Measurements from ENCODE around the gene EGFLAM.
"Not testable (repeated sequence)": the region's sequence is repeated elsewhere in the genome, so short reads cannot be mapped to it uniquely, and the experiment has no call there.

Gene EGFLAM

DNA sequence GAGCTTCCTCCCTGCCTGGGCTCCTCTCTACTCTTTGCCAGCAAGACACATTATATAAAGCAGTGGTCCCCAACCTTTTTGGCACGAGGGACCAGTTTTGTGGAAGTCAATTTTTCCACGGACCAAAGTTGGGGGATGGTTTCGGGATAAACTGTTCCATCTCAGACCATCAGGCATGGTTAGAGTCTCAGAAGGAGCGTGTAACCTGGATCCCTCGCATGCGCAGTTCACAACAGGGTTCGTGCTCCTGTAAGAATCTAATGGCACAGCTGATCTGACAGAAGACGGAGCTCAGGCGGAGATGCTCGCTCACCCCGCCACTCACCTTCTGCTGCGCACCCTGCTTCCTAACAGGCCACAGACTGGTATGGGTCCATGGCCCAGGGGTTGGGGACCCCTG lies 155.3 kb downstream of the EGFLAM start:
- no peaks in the 10 kb centered on the region for H3K27me3 ChIP-seq (ENCODE audit: low read length)
- H3K79me2 ChIP-seq (ENCODE audit: insufficient read depth, low read length): no peaks in the 10 kb centered on the region
- no peak overlapping the region for H3K27ac ChIP-seq (ENCODE audit: low read depth, low read length)
- H3K36me3 ChIP-seq (ENCODE audit: low read length): no peaks in the 10 kb centered on the region
- H3F3A ChIP-seq (ENCODE audit: insufficient read depth): no peaks in the 10 kb centered on the region
- H2AFZ ChIP-seq (ENCODE audit: low read depth, low read length, severe bottlenecking): no peak overlapping the region
- H3K9me3 ChIP-seq (ENCODE audit: insufficient read depth, low read length): no peaks in the 10 kb centered on the region
- no peak overlapping the region for H3K4me2 ChIP-seq (ENCODE audit: low read depth, low read length, poor library complexity, severe bottlenecking)
- no peak for TF ChIP-seq EZH2phosphoT487 (conservative IDR thresholded peaks at IDR 0.05; ENCODE audit: low read length)
- TF ChIP-seq, protein P1, sequence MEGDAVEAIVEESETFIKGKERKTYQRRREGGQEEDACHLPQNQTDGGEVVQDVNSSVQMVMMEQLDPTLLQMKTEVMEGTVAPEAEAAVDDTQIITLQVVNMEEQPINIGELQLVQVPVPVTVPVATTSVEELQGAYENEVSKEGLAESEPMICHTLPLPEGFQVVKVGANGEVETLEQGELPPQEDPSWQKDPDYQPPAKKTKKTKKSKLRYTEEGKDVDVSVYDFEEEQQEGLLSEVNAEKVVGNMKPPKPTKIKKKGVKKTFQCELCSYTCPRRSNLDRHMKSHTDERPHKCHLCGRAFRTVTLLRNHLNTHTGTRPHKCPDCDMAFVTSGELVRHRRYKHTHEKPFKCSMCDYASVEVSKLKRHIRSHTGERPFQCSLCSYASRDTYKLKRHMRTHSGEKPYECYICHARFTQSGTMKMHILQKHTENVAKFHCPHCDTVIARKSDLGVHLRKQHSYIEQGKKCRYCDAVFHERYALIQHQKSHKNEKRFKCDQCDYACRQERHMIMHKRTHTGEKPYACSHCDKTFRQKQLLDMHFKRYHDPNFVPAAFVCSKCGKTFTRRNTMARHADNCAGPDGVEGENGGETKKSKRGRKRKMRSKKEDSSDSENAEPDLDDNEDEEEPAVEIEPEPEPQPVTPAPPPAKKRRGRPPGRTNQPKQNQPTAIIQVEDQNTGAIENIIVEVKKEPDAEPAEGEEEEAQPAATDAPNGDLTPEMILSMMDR (IDR thresholded peaks at IDR 0.05; ENCODE audit: insufficient read depth, low read length, poor library complexity, severe bottlenecking): no peak
- no peak overlapping the region for H3K4me3 ChIP-seq (ENCODE audit: insufficient read depth, low read length, poor library complexity, severe bottlenecking)
- no peaks in the 10 kb centered on the region for H4K20me1 ChIP-seq (ENCODE audit: low read depth, low read length)
- no peak overlapping the region for H3K9ac ChIP-seq (ENCODE audit: low read length)
- H3K9me2 ChIP-seq (replicated peaks; ENCODE audit: insufficient read depth, low read length): no peaks in the 10 kb centered on the region

- Histone ChIP-seq H3K36me3 (ENCODE audit: low read length) (no peaks in the 10 kb centered on the region), H3K27ac (ENCODE audit: low read depth, low read length) (no peak overlapping the region), H2AFZ (ENCODE audit: low read depth, low read length, severe bottlenecking) (no peak overlapping the region)
Measured at GRCh38 chr5:38414348-38414747, 156.0 kb downstream of the EGFLAM start.

GRCh38 chr5:38415772-38416171 lies 157.4 kb downstream of the EGFLAM start:
- not testable (repeated sequence) for H3K27ac ChIP-seq (ENCODE audit: low read depth, low read length); H3K79me2 ChIP-seq (ENCODE audit: insufficient read depth, low read length); H3K9me2 ChIP-seq (replicated peaks; ENCODE audit: insufficient read depth, low read length); H3F3A ChIP-seq (ENCODE audit: insufficient read depth); H3K9ac ChIP-seq (ENCODE audit: low read length); H2AFZ ChIP-seq (ENCODE audit: low read depth, low read length, severe bottlenecking); H3K4me3 ChIP-seq (ENCODE audit: insufficient read depth, low read length, poor library complexity, severe bottlenecking); H3K36me3 ChIP-seq (ENCODE audit: low read length); H4K20me1 ChIP-seq (ENCODE audit: low read depth, low read length); H3K9me3 ChIP-seq (ENCODE audit: insufficient read depth, low read length); H3K27me3 ChIP-seq (ENCODE audit: low read length); H3K4me2 ChIP-seq (ENCODE audit: low read depth, low read length, poor library complexity, severe bottlenecking)

More at GRCh38 chr5:38414348-38414747, 156.0 kb downstream of the EGFLAM start:
- no peaks in the 10 kb centered on the region for H4K20me1 ChIP-seq (ENCODE audit: low read depth, low read length)
- no peaks in the 10 kb centered on the region for H3F3A ChIP-seq (ENCODE audit: insufficient read depth)
- H3K9ac ChIP-seq (ENCODE audit: low read length): no peak overlapping the region
- TF ChIP-seq EZH2phosphoT487 (conservative IDR thresholded peaks at IDR 0.05; ENCODE audit: low read length): no peak
- TF ChIP-seq, protein P1 (IDR thresholded peaks at IDR 0.05; ENCODE audit: insufficient read depth, low read length, poor library complexity, severe bottlenecking): no peak
- no peaks in the 10 kb centered on the region for H3K9me3 ChIP-seq (ENCODE audit: insufficient read depth, low read length)
- H3K79me2 ChIP-seq (ENCODE audit: insufficient read depth, low read length): no peaks in the 10 kb centered on the region
- no peak overlapping the region for H3K4me3 ChIP-seq (ENCODE audit: insufficient read depth, low read length, poor library complexity, severe bottlenecking)
- no peaks in the 10 kb centered on the region for H3K9me2 ChIP-seq (replicated peaks; ENCODE audit: insufficient read depth, low read length)
- no peaks in the 10 kb centered on the region for H3K27me3 ChIP-seq (ENCODE audit: low read length)
- H3K4me2 ChIP-seq (ENCODE audit: low read depth, low read length, poor library complexity, severe bottlenecking): no peak overlapping the region

DNA sequence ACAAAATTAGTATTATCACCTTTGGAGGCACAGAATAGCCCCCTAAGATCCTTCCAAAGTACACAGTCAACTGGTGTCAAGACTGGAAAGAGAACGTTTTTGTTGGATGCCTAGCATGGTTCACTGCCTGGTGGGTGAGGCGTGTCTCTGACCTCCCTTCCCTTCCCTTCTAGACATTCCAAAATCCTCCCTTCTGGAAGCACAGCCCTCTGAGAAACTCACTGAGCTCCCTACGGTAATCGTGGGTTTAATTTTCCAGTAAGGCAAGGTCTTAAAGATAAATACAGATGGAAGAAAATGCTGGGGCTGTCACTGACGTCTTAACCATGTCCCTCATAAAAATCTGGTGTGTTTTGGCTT lies 159.3 kb downstream of the EGFLAM start:
- TF ChIP-seq, protein P1 (IDR thresholded peaks at IDR 0.05; ENCODE audit: insufficient read depth, low read length, poor library complexity, severe bottlenecking): no peak
- TF ChIP-seq EZH2phosphoT487 (conservative IDR thresholded peaks at IDR 0.05; ENCODE audit: low read length): no peak
- Histone ChIP-seq H3K9ac (ENCODE audit: low read length) (no peak overlapping the region), H3K79me2 (ENCODE audit: insufficient read depth, low read length) (no peaks in the 10 kb centered on the region), H3K27me3 (ENCODE audit: low read length) (no peaks in the 10 kb centered on the region), H3K9me3 (ENCODE audit: insufficient read depth, low read length) (no peaks in the 10 kb centered on the region), H2AFZ (ENCODE audit: low read depth, low read length, severe bottlenecking) (no peak overlapping the region), H4K20me1 (ENCODE audit: low read depth, low read length) (no peaks in the 10 kb centered on the region), H3K27ac (ENCODE audit: low read depth, low read length) (no peak overlapping the region), H3K4me3 (ENCODE audit: insufficient read depth, low read length, poor library complexity, severe bottlenecking) (no peak overlapping the region), H3K36me3 (ENCODE audit: low read length) (no peaks in the 10 kb centered on the region), H3F3A (ENCODE audit: insufficient read depth) (no peaks in the 10 kb centered on the region), H3K4me2 (ENCODE audit: low read depth, low read length, poor library complexity, severe bottlenecking) (no peak overlapping the region), H3K9me2 (replicated peaks; ENCODE audit: insufficient read depth, low read length) (no peaks in the 10 kb centered on the region)
